ENCODE measurements around the gene FN1.

Gene FN1

GRCh38 chr2:215388002-215388728, 47.7 kb downstream of the FN1 start:
- H3K4me3 ChIP-seq (ENCODE audit: low read depth, low read length), result no peak overlapping the region
- no peak for TF ChIP-seq CTCF (IDR thresholded peaks at IDR 0.05; ENCODE audit: low read depth, low read length)

DNA sequence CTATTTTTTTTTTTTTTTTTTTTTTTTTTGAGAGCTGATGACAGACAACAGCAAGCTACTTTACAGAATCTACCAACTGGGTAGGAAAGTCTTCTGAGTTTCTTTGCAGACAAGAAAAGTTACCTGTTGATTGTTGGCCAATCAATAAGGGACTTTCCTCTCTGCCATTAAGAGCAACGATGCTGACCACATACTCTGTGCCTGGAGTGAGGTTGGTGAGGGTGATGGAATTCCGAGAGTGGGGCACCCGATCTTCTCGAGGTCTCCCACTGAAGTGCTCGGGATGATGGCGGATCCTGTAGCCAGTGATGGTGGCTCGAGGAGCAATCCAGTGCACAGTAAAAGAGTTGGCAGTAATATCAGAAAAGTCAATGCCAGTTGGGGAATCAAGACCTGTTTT, 49.3 kb downstream of the FN1 start:
- TF ChIP-seq CTCF (IDR thresholded peaks at IDR 0.05; ENCODE audit: low read depth, low read length), result no peak
- H3K4me3 ChIP-seq (ENCODE audit: low read depth, low read length), result no peak overlapping the region

DNA sequence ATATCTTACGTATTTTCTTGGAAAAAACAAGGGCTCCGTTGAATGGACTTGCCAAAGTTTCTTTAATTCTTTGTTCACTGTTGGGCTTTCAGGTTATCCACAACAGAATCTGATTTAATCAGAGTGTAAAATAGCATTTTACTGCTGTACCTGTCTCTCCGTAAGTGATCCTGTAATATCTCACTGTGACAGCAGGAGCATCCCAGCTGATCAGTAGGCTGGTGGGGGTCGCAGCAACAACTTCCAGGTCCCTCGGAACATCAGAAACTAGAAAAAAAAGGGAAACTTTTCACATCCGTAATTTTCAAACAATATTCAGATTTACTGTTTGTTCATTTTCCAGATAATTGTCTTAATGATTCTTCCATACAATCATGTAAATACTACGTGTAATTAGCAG, 51.2 kb downstream of the FN1 start:
- no peak overlapping the region for H3K4me3 ChIP-seq (ENCODE audit: low read depth, low read length)
- TF ChIP-seq CTCF (IDR thresholded peaks at IDR 0.05; ENCODE audit: low read depth, low read length), result no peak

DNA sequence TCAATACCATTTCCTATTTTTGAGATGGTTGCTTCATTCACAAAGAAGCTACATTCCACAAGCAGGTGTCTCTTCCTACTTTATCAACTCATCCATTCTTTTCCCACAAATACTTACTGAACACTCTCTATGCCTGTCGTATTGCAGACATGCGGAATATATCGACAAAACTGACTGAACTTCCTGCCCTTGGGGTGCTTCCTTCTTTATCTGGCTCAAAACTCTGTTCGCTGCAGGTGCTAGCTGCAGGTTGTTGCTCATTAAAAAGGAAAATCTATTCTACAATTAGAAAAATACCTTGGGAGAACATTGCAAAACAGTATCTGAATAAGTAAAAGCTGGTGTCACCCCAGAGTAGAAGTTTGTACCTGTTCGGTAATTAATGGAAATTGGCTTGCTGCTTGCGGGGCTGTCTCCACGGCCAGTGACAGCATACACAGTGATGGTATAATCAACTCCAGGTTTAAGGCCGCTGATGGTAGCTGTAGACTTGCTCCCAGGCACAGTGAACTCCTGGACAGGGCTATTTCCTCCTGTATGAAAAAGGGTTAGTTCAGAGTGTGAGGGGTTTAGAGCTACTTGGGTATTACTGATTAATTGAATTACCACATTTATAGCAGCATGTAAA, 52.1 kb downstream of the FN1 start:
- TF ChIP-seq CTCF (IDR thresholded peaks at IDR 0.05; ENCODE audit: low read depth, low read length), result no peak
- no peak overlapping the region for H3K4me3 ChIP-seq (ENCODE audit: low read depth, low read length)

DNA sequence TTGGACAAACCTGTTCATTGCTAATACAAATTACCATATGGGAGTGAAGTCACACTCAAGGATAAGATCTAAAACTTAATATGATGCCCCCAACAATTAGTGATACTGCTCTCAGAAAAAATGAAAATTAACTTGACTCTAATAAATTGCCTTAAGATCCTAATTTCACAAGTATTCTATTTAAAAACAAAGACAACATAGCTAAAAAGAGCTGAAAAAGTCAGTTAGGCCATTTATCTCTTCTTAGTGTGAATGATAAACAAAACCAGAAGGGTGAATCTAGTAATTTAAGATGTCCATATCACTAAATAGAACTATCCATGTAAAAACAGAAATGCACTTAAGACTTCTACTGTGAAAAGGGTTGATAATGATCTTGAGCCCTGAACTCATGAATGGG, 53.4 kb downstream of the FN1 start:
- no peak for TF ChIP-seq CTCF (IDR thresholded peaks at IDR 0.05; ENCODE audit: low read depth, low read length)
- H3K4me3 ChIP-seq (ENCODE audit: low read depth, low read length), result no peak overlapping the region

DNA sequence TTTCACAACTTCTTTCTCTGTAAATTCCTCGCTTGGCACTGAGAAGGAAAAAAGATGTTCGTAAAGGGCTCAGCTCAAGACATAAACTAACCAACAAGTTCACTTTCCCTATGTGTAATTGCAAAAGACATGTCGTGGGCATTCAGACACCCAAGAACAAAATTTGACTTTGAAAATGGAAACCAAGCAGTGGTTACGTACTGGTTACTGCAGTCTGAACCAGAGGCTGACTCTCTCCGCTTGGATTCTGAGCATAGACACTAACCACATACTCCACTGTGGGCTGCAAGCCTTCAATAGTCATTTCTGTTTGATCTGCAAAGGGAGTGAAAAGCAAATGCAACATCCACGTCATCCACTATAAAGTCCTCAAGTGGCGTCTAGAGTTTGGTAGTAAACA, 53.9 kb downstream of the FN1 start:
- TF ChIP-seq CTCF (IDR thresholded peaks at IDR 0.05; ENCODE audit: low read depth, low read length), result no peak

GRCh38 chr2:215380699-215381098, 55.2 kb downstream of the FN1 start:
- H3K4me3 ChIP-seq (ENCODE audit: low read depth, low read length), result no peak overlapping the region
- no peak for TF ChIP-seq CTCF (IDR thresholded peaks at IDR 0.05; ENCODE audit: low read depth, low read length)

More for the DNA sequence above, 53.9 kb downstream of the FN1 start:
- H3K4me3 ChIP-seq (ENCODE audit: low read depth, low read length), result no peak overlapping the region

Measured in WI38 (cell line).